ENCODE measurements around the gene VDAC1. TPM values are rescaled to one million over a fixed set of nuclear protein-coding genes. Genes with fewer than 3 reads are reported as not detected.

VDAC1 gene
- total RNA-seq, 2 donors from 2014 or later: 202 to 226 TPM

DNA sequence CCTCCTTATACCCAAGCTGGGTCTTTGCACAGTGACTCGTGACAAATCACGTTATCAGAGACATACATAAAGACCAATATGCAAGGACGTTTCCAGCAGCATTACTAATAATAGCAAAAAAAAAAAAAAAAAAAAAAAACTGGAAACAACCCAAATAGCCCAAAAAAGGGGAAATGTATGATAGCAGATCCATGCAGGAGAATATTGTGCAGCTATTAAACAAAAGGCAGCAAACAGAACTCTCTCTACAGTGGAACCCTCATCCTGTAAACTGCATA lies 74.0 kb downstream of the VDAC1 start:
- Mint-ChIP-seq H3K27me3 (ENCODE audit: insufficient read depth) (no peaks in the 10 kb centered on the region), H3K4me3 (no peak overlapping the region), H3K27ac (no peak overlapping the region), H3K4me1 (peaks cover 7% of the 10 kb centered on the region), H3K9me3 (peaks cover 5% of the 10 kb centered on the region), H3K36me3 (ENCODE audit: low read depth) (no peaks in the 10 kb centered on the region)
- Histone ChIP-seq H3K9ac (ENCODE audit: extremely low read depth, low read length, poor library complexity, severe bottlenecking) (no peak overlapping the region), H3K4me1 (ENCODE audit: control insufficient read depth, insufficient read depth, low read length) (no peaks in the 10 kb centered on the region), H3K27me3 (ENCODE audit: control insufficient read depth, insufficient read depth, low read length, poor library complexity, severe bottlenecking) (no peaks in the 10 kb centered on the region), H3K9me3 (ENCODE audit: control insufficient read depth, low read length) (no peaks in the 10 kb centered on the region), H3K27ac (ENCODE audit: low read depth, low read length) (no peak overlapping the region), H3K4me3 (ENCODE audit: low read length) (no peak overlapping the region), H3K36me3 (ENCODE audit: control insufficient read depth, insufficient read depth, low read length) (no peaks in the 10 kb centered on the region)
- DNase-seq: no peak
- TF ChIP-seq, protein P1, sequence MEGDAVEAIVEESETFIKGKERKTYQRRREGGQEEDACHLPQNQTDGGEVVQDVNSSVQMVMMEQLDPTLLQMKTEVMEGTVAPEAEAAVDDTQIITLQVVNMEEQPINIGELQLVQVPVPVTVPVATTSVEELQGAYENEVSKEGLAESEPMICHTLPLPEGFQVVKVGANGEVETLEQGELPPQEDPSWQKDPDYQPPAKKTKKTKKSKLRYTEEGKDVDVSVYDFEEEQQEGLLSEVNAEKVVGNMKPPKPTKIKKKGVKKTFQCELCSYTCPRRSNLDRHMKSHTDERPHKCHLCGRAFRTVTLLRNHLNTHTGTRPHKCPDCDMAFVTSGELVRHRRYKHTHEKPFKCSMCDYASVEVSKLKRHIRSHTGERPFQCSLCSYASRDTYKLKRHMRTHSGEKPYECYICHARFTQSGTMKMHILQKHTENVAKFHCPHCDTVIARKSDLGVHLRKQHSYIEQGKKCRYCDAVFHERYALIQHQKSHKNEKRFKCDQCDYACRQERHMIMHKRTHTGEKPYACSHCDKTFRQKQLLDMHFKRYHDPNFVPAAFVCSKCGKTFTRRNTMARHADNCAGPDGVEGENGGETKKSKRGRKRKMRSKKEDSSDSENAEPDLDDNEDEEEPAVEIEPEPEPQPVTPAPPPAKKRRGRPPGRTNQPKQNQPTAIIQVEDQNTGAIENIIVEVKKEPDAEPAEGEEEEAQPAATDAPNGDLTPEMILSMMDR (conservative IDR thresholded peaks at IDR 0.05): no peak
- WGBS, 2 experiments (ENCODE audit: insufficient coverage in 1 of 2, insufficient read length in 1 of 2): 82% methylated on average over 3 of the region's 3 CpGs; no CpG with 5 or more reads in 1 of the 2 experiments

DNA sequence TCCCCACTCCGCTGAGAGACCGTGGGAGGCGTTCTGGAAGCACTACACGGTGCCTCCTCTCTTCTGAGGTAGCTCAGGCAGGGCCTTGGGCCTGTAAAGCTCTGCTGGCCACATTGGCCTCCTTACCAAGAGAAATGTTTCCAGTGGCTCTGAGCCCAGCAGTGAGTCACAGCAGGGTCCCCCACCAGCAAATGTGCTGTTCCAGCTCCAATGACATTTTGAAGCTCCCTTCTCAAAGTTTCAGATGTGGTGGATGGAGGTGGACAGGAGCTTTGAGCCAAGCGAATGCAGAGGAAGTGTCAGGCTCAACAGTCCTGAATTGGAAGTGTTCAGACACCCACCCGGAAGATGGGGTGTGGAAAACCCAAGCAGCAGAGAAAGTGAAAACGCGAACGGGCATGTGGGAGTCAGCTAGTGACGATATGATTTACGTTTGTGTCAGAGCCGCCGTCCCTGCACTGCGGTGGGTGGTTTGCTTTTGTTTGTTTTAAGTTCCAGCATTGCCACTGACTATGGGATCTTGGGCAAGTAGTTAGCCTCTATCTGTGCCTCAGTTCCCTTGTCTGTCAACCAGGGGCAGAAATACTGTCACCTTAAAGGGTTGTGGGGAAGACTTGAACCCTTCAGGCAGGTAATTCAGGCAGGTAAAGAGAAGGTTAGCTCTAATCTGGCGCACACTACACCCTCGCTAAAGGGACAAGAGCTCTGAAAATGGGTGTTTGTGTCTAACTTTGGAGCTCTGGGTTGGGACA lies 74.5 kb downstream of the VDAC1 start:
- H3K36me3 ChIP-seq (ENCODE audit: control insufficient read depth, insufficient read depth, low read length): no peaks in the 10 kb centered on the region
- Mint-ChIP-seq H3K4me1 (peaks cover 9% of the 10 kb centered on the region), H3K4me3 (no peak overlapping the region), H3K9me3 (peaks cover 2% of the 10 kb centered on the region), H3K27me3 (ENCODE audit: insufficient read depth) (no peaks in the 10 kb centered on the region), H3K27ac (no peak overlapping the region), H3K36me3 (ENCODE audit: low read depth) (no peaks in the 10 kb centered on the region)
- TF ChIP-seq, protein P1 (conservative IDR thresholded peaks at IDR 0.05): no peak
- no peak overlapping the region for H3K27ac ChIP-seq (ENCODE audit: low read depth, low read length)
- no peaks in the 10 kb centered on the region for H3K27me3 ChIP-seq (ENCODE audit: control insufficient read depth, insufficient read depth, low read length, poor library complexity, severe bottlenecking)
- H3K4me3 ChIP-seq (ENCODE audit: low read length): no peak overlapping the region
- WGBS, 2 experiments (ENCODE audit: insufficient coverage in 1 of 2, insufficient read length in 1 of 2): 94 to 95% methylated on average over 15 to 16 of the region's 16 CpGs
- H3K9me3 ChIP-seq (ENCODE audit: control insufficient read depth, low read length): no peaks in the 10 kb centered on the region
- no peaks in the 10 kb centered on the region for H3K4me1 ChIP-seq (ENCODE audit: control insufficient read depth, insufficient read depth, low read length)
- no peak for DNase-seq
- H3K9ac ChIP-seq (ENCODE audit: extremely low read depth, low read length, poor library complexity, severe bottlenecking): no peak overlapping the region

DNA sequence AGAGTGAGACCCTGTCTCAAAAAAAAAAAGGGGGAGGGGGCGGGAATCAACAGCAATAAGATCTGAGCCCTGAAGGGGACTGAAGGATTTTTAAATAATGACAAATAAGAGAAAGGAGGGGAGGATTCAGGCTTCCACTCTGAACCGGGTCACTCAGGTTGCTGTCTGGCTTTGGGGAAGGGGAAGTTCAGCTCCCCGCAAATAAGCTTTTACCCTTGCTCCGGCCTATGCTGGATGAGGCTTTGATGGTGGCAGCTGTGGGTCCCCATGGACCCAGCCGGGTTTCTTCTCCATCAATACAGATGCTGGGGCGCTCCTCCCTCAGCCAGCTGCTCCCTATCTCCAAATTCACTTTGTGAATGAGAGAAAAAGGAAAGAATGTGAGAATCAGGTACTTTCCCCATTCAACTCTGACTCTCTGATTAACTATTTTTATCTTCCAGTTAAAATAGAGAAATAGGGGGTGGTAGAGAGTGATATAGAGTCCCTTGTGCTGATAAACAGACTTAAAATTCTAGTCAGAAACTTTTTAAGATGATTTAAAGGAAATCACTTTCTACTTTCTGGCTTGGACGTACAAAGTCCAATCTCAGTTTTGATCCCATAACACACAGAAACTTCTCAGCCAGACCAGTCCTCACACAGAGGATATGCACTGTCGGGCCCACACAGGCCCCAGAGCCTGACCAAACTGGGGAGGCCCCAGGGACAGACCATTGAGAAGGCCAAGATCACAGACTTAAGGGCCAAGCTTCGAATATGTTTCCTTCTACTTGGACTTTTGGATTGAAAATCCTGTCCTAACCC lies 76.0 kb downstream of the VDAC1 start:
- no peak for DNase-seq
- Mint-ChIP-seq H3K4me3 (no peak overlapping the region), H3K9me3 (no peaks in the 10 kb centered on the region), H3K27ac (no peak overlapping the region), H3K4me1 (peaks cover 24% of the 10 kb centered on the region), H3K27me3 (ENCODE audit: insufficient read depth) (no peaks in the 10 kb centered on the region), H3K36me3 (ENCODE audit: low read depth) (no peaks in the 10 kb centered on the region)
- 90 to 92% methylated on average over 5 to 9 of the region's 9 CpGs for WGBS, 2 experiments (ENCODE audit: insufficient coverage in 1 of 2, insufficient read length in 1 of 2)
- Histone ChIP-seq H3K9me3 (ENCODE audit: control insufficient read depth, low read length) (no peaks in the 10 kb centered on the region), H3K27ac (ENCODE audit: low read depth, low read length) (no peak overlapping the region), H3K27me3 (ENCODE audit: control insufficient read depth, insufficient read depth, low read length, poor library complexity, severe bottlenecking) (no peaks in the 10 kb centered on the region), H3K9ac (ENCODE audit: extremely low read depth, low read length, poor library complexity, severe bottlenecking) (no peak overlapping the region), H3K4me1 (ENCODE audit: control insufficient read depth, insufficient read depth, low read length) (no peaks in the 10 kb centered on the region), H3K4me3 (ENCODE audit: low read length) (no peak overlapping the region), H3K36me3 (ENCODE audit: control insufficient read depth, insufficient read depth, low read length) (no peaks in the 10 kb centered on the region)
- TF ChIP-seq, protein P1 (conservative IDR thresholded peaks at IDR 0.05): no peak
